ENCODE results near the gene SCUBE1. TPM values are rescaled to one million over a fixed set of nuclear protein-coding genes. Genes with fewer than 3 reads are reported as not detected.
"Not testable (repeated sequence)": the region's sequence is repeated elsewhere in the genome, so short reads cannot be mapped to it uniquely, and the experiment has no call there.

The SCUBE1 gene
- total and polyA plus RNA-seq, 8 donors = 0.31 to 8.0 (median 1.8) TPM

- Histone ChIP-seq H3K4me1 (no peaks in the 10 kb centered on the region), H3K27ac (no peak overlapping the region), H3K4me3 (no peak overlapping the region), H3K27me3 (peaks cover 0 to 17% (median 0%) of the 10 kb centered on the region in 3 donors), H3K36me3 (no peaks in the 10 kb centered on the region), H3K9me3 (no peaks in the 10 kb centered on the region)
- TF ChIP-seq POLR2A (IDR thresholded peaks at IDR 0.05) = no peak
- TF ChIP-seq CTCF (IDR thresholded peaks at IDR 0.05) = no peak
- TF ChIP-seq POLR2AphosphoS5 (IDR thresholded peaks at IDR 0.05) = no peak
- WGBS, 5 donors = 68 to 79% (median 70%) methylated on average over 8 of the region's 8 CpGs
- intact Hi-C loops (cut with DNase I; ENCODE audit: low total_unique reads) = no loop called here
- DNase-seq = no peak
Measured at GRCh38 chr22:43364169-43364435, 20.9 kb upstream of the SCUBE1 start.

- H3K4me3 ChIP-seq = no peak overlapping the region
- WGBS, 5 donors = 80 to 84% (median 83%) methylated on average over 27 of the region's 27 CpGs
- peak in 1 of 2 donors; percentile 9 for DNase-seq
- intact Hi-C loops (cut with DNase I; ENCODE audit: low total_unique reads) = no loop called here
- no peaks in the 10 kb centered on the region for H3K36me3 ChIP-seq
- no peaks in the 10 kb centered on the region for H3K4me1 ChIP-seq
- peaks cover 0 to 15% (median 0%) of the 10 kb centered on the region in 3 donors for H3K27me3 ChIP-seq
- TF ChIP-seq POLR2A (IDR thresholded peaks at IDR 0.05) (no peak), CTCF (IDR thresholded peaks at IDR 0.05) (no peak), EP300 (IDR thresholded peaks at IDR 0.05) (no peak), POLR2AphosphoS5 (IDR thresholded peaks at IDR 0.05) (no peak)
- no peaks in the 10 kb centered on the region for H3K9me3 ChIP-seq
- H3K27ac ChIP-seq = no peak overlapping the region
Measured at GRCh38 chr22:43363315-43364168, 20.4 kb upstream of the SCUBE1 start.

GRCh38 chr22:43360576-43360975 lies 17.4 kb upstream of the SCUBE1 start:
- no peak for TF ChIP-seq POLR2AphosphoS5 (IDR thresholded peaks at IDR 0.05)
- TF ChIP-seq EP300 (IDR thresholded peaks at IDR 0.05) = no peak
- TF ChIP-seq CTCF (IDR thresholded peaks at IDR 0.05) = no peak
- no peak for TF ChIP-seq POLR2A (IDR thresholded peaks at IDR 0.05)
- no peaks in the 10 kb centered on the region for H3K9me3 ChIP-seq
- no peak for DNase-seq
- peaks cover 0 to 6% (median 0%) of the 10 kb centered on the region in 3 donors for H3K27me3 ChIP-seq
- H3K4me3 ChIP-seq = no peak overlapping the region
- H3K4me1 ChIP-seq = no peaks in the 10 kb centered on the region
- 77 to 92% (median 85%) methylated on average over 9 of the region's 9 CpGs for WGBS, 5 donors
- no peaks in the 10 kb centered on the region for H3K36me3 ChIP-seq
- intact Hi-C loops (cut with DNase I; ENCODE audit: low total_unique reads) = no loop called here
- H3K27ac ChIP-seq = no peak overlapping the region

GRCh38 chr22:43356881-43357280 lies 13.7 kb upstream of the SCUBE1 start:
- H3K27ac ChIP-seq = no peak overlapping the region
- no peak for TF ChIP-seq EP300 (IDR thresholded peaks at IDR 0.05)
- TF ChIP-seq CTCF (IDR thresholded peaks at IDR 0.05) = no peak
- TF ChIP-seq POLR2AphosphoS5 (IDR thresholded peaks at IDR 0.05) = no peak
- no peak for TF ChIP-seq POLR2A (IDR thresholded peaks at IDR 0.05)
- 73 to 83% (median 80%) methylated on average over 8 to 11 of the region's 11 CpGs for WGBS, 5 donors
- no peaks in the 10 kb centered on the region for H3K4me1 ChIP-seq
- intact Hi-C loops (cut with DNase I; ENCODE audit: low total_unique reads) = no loop called here
- H3K36me3 ChIP-seq = no peaks in the 10 kb centered on the region
- H3K9me3 ChIP-seq = no peaks in the 10 kb centered on the region
- no peak for DNase-seq
- no peaks in the 10 kb centered on the region for H3K27me3 ChIP-seq
- no peak overlapping the region for H3K4me3 ChIP-seq

- intact Hi-C loops (cut with DNase I; ENCODE audit: low total_unique reads); H3K27me3 ChIP-seq; H3K4me1 ChIP-seq; H3K27ac ChIP-seq; H3K4me3 ChIP-seq; DNase-seq; H3K9me3 ChIP-seq; H3K36me3 ChIP-seq: not testable (repeated sequence)
- WGBS, 5 donors = 91 to 96% (median 93%) methylated on average over 10 of the region's 10 CpGs
Measured at GRCh38 chr22:43355688-43356087, 12.5 kb upstream of the SCUBE1 start.
